HepG2 (cell line): Measurements from ENCODE around the gene OR4N2. TPM values are rescaled to one million over a fixed set of nuclear protein-coding genes. Genes with fewer than 3 reads are reported as not detected.
A peak's percentile ranks its signal among the peaks of the same experiment; 100 is the strongest.

ENCODE experiments used
- ATAC-seq: fragments of 200-7000 bp; cut with Tn5 transposase; 3 replicates; pipeline ENCODE4 v1.9.1; 2020; ENCODE audit warnings: mild to moderate bottlenecking, moderate library complexity
- BruUV-seq: library from RNA; stranded (reverse); fragments of 400-500 nt; replicated peaks from 2 replicates; lab custom pipeline; 2021; lab: Mats Ljungman, UMichigan
- CTCF ChIA-PET: fragments of 300-600 bp; formaldehyde crosslinking; extraction: SDS; loops from one replicate; lab custom pipeline; 2021; ENCODE audit warnings: low total read pairs, inconsistent platforms, low intra/inter-chr PET ratio; lab: Yijun Ruan, JAX
- POLR2A ChIA-PET: fragments of 350-600 bp; sonication (Branson Sonifier 250); formaldehyde crosslinking; loops from one replicate; lab custom pipeline; 2020; ENCODE audit warnings: antibody characterized with exemption, inconsistent platforms; lab: Yijun Ruan, JAX
- DNase-seq: peaks from one replicate; pipeline ENCODE4 v3.0.0-alpha.2; 2015; ENCODE audit warnings: low spot score
- FAIRE-seq: peaks from 3 replicates; lab custom pipeline; 2011; peaks lifted over from hg19 to GRCh38; lab: Jason Lieb, UNC
- H2AFZ ChIP-seq: one replicate; pipeline ENCODE4 v1.6.1; 2011; ENCODE audit warnings: low read length, inconsistent platforms
- H3K27ac ChIP-seq: fragments of 300-600 bp; 3 replicates; pipeline ENCODE4 v1.8.0; 2011; ENCODE audit warnings: mixed run types, mild to moderate bottlenecking, mixed read lengths, low read length, inconsistent platforms; ENCODE audit not compliant: insufficient read depth; ENCODE audit errors: extremely low read length
- H3K27me3 ChIP-seq, 2 experiments: fragments of 200-600 bp in 1 of 2; 2 replicates in 1 of 2; 3 replicates in 1 of 2; pipeline versions ENCODE4 v1.6.0 to v1.8.0; 2011; ENCODE audit warnings: low read length in 2 of 2, mild to moderate bottlenecking in 2 of 2, moderate library complexity in 2 of 2, inconsistent platforms in 1 of 2; ENCODE audit not compliant: insufficient read depth in 2 of 2, control insufficient read depth in 1 of 2
- H3K36me3 ChIP-seq, 2 experiments: fragments of 200-600 bp in 1 of 2; replicated peaks in 1 of 2; 2 replicates in 1 of 2; 3 replicates in 1 of 2; pipeline versions ENCODE4 v1.5.1 to v1.8.0; 2011; ENCODE audit warnings: low read length in 2 of 2, inconsistent platforms in 1 of 2; ENCODE audit not compliant: insufficient read depth in 2 of 2, control insufficient read depth in 1 of 2
- H3K4me1 ChIP-seq: 2 replicates; pipeline ENCODE4 v1.5.1; 2012; ENCODE audit warnings: low read length, inconsistent platforms; ENCODE audit not compliant: insufficient read depth
- H3K4me2 ChIP-seq: 2 replicates; pipeline ENCODE4 v1.6.0; 2011; ENCODE audit warnings: low read depth, low read length, inconsistent platforms
- H3K4me3 ChIP-seq, 3 experiments: fragments of 200-600 bp in 1 of 3; sonication (generic), shearing (Covaris generic) in 1 of 3; replicated peaks in 1 of 3; 2 replicates each; pipeline ENCODE4 v1.5.1; 2011 to 2016; ENCODE audit warnings: low read length in 3 of 3, inconsistent platforms in 2 of 3, low read depth in 2 of 3, mild to moderate bottlenecking in 2 of 3, control low read depth in 1 of 3, mixed read lengths in 1 of 3; ENCODE audit not compliant: insufficient read depth in 1 of 3
- H3K79me2 ChIP-seq: one replicate; pipeline ENCODE4 v1.6.1; 2011; ENCODE audit warnings: low read length, inconsistent platforms; ENCODE audit not compliant: insufficient read depth
- H3K9ac ChIP-seq: 2 replicates; pipeline ENCODE4 v1.6.0; 2011; ENCODE audit warnings: mild to moderate bottlenecking, low read depth, low read length, inconsistent platforms; ENCODE audit not compliant: insufficient read depth
- H3K9me3 ChIP-seq: 2 replicates; pipeline ENCODE4 v1.5.1; 2012; ENCODE audit warnings: mild to moderate bottlenecking, low read length
- H4K20me1 ChIP-seq: 2 replicates; pipeline ENCODE4 v1.6.0; 2011; ENCODE audit warnings: inconsistent platforms, mild to moderate bottlenecking, low read length, moderate library complexity; ENCODE audit not compliant: insufficient read depth
- ATF7-NPFF ChIP-seq: sonication (generic); formaldehyde crosslinking; IDR thresholded peaks from 2 replicates; pipeline ENCODE4 v1.8.1; 2023; ENCODE audit warnings: mild to moderate bottlenecking, low read depth, missing genetic modification reagents, moderate library complexity
- FOSL2 ChIP-seq: sonication (generic); formaldehyde crosslinking; IDR thresholded peaks from 2 replicates; pipeline ENCODE4 v1.4.0; 2020; ENCODE audit warnings: missing genetic modification reagents
- KDM2A ChIP-seq: sonication (generic); formaldehyde crosslinking; IDR thresholded peaks from 2 replicates; pipeline ENCODE4 v1.4.0; 2020; ENCODE audit warnings: low read depth, missing genetic modification reagents, borderline replicate concordance
- KLF12 ChIP-seq: sonication (generic); formaldehyde crosslinking; IDR thresholded peaks from 2 replicates; pipeline ENCODE4 v1.4.0; 2020; ENCODE audit warnings: missing genetic modification reagents, borderline replicate concordance
- NFYB ChIP-seq: sonication (generic); formaldehyde crosslinking; IDR thresholded peaks from 2 replicates; pipeline ENCODE4 v1.4.0; 2020; ENCODE audit warnings: missing genetic modification reagents
- PCBP2 ChIP-seq: fragments of 200-400 bp; formaldehyde crosslinking; optimal IDR thresholded peaks from 2 replicates; pipeline ENCODE3; 2018; ENCODE audit warnings: low read length, low read depth; ENCODE audit not compliant: poor library complexity, severe bottlenecking
- SMAD1 ChIP-seq: sonication (generic); formaldehyde crosslinking; IDR thresholded peaks from 2 replicates; pipeline ENCODE4 v1.4.0; 2020; ENCODE audit warnings: missing genetic modification reagents, low read depth, mild to moderate bottlenecking, borderline replicate concordance
- STAG1 ChIP-seq: sonication (generic); formaldehyde crosslinking; IDR thresholded peaks from 2 replicates; pipeline ENCODE4 v1.4.0; 2020; ENCODE audit warnings: missing genetic modification reagents
- TAF15 ChIP-seq: fragments of 200-400 bp; formaldehyde crosslinking; IDR thresholded peaks from one replicate; pipeline ENCODE4 v1.6.1; 2018; ENCODE audit warnings: mild to moderate bottlenecking, low read depth, low read length; ENCODE audit not compliant: poor library complexity, severe bottlenecking
- ZNF652 ChIP-seq: IDR thresholded peaks from 2 replicates; pipeline ENCODE4 v1.6.1; 2016; ENCODE audit warnings: low read depth, borderline replicate concordance
- ZNF737 ChIP-seq: sonication (generic); formaldehyde crosslinking; IDR thresholded peaks from 2 replicates; pipeline ENCODE4 v1.5.0; 2020; ENCODE audit warnings: missing genetic modification reagents, mild to moderate bottlenecking, borderline replicate concordance
- in situ Hi-C: cut with HindIII; loops from 2 replicates; pipeline ENCODE4 v1.10.0; 2017; ENCODE audit warnings: low pct_unique_long_range_greater_than_20kb; ENCODE audit not compliant: extremely low pct_ligation_motif_present
- intact Hi-C: fragments of 100-400 bp; cut with micrococcal nuclease; formaldehyde crosslinking; loops from one replicate; pipeline ENCODE4 v1.10.0; 2022; ENCODE audit not compliant: unreplicated experiment
- polyA plus RNA-seq, 8 experiments: library from polyadenylated mRNA; depleted of rRNA in 3 of 8; stranded (reverse) in 7 of 8; unstranded in 1 of 8; fragments of >200 nt; fragmentation: Illumina TruSeq in 4 of 8; extraction: Trizol in 4 of 8; gene quantifications; 2 replicates each; pipeline versions ENCODE4 v1.2.1 to v1.2.3, GENCODE V29; 2011 to 2016; ENCODE audit warnings: low read depth in 4 of 8, missing spikeins in 1 of 8, mixed read lengths in 1 of 8; ENCODE audit not compliant: insufficient read depth in 1 of 8
- total RNA-seq, 5 experiments: library from RNA; depleted of rRNA; stranded (reverse); fragments of >200 nt; fragmentation: Illumina TruSeq; extraction: Trizol; gene quantifications; 2 replicates each; pipeline ENCODE4 v1.2.3, GENCODE V29; 2016; ENCODE audit warnings: low read depth in 1 of 5
- TF ChIP-seq, protein P1 (sequence below): IDR thresholded peaks from 2 replicates; pipeline ENCODE4 v1.6.1; 2012; ENCODE audit warnings: low read depth, low read length, improper control_type of control experiment
- TF ChIP-seq, protein P2 (sequence below): sonication (generic); formaldehyde crosslinking; IDR thresholded peaks from 2 replicates; pipeline ENCODE4 v1.5.0; 2020; ENCODE audit warnings: mild to moderate bottlenecking, missing genetic modification reagents, moderate library complexity
- TF ChIP-seq, protein P3 (sequence below): sonication (generic); formaldehyde crosslinking; IDR thresholded peaks from 2 replicates; pipeline ENCODE4 v1.8.1; 2023; ENCODE audit warnings: missing genetic modification reagents, mild to moderate bottlenecking, borderline replicate concordance
- TF ChIP-seq, protein P4 (sequence below): sonication (generic); formaldehyde crosslinking; IDR thresholded peaks from 2 replicates; pipeline ENCODE4 v1.5.1; 2020; ENCODE audit warnings: mild to moderate bottlenecking, missing genetic modification reagents, borderline replicate concordance

Gene OR4N2
- total and polyA plus RNA-seq, 2 of the 13 experiments (the other 11 are each of a cell fraction or from before 2014, with no cell fraction given): not detected

DNA sequence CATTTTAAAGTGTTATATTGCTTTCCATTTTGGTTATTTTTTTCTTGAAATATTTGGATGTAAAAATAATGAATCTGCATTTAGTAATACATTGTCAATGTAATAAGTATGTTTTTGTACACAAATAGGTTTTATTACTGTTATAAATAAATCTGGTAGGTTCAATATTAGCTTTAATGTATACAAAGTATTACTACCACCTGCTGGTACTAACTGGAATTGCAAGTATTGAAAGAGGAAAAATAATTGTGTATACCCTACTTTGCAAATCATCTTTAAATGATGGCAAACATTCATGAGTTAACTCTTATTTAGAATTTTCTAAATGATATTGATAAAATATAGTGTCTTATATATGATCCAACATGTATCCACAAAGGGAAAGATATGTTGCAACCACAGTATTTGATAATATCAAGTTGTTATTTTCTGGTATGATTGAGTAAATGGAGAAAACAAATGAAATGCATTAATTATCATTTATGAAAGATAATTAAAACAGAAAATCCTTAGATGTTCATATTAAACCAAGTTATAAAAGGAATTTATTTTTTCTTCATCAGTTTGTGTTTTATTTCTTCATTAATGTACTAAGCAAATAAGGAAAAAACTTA, 74.6 kb downstream of the OR4N2 start:
- Histone ChIP-seq H2AFZ (no peak overlapping the region), H3K4me2 (no peak overlapping the region), H3K27ac (no peak overlapping the region), H3K36me3 (no peaks in the 10 kb centered on the region), H3K9me3 (no peaks in the 10 kb centered on the region)
- intact Hi-C loops: loop anchor here (10.0 kb wide), 1 partner anchor 47 kb away; the partner anchor contains the start of gene OR4K5
- TF ChIP-seq ATF7-NPFF (CRISPR knock-in tag): no peak
- TF ChIP-seq, protein P1, sequence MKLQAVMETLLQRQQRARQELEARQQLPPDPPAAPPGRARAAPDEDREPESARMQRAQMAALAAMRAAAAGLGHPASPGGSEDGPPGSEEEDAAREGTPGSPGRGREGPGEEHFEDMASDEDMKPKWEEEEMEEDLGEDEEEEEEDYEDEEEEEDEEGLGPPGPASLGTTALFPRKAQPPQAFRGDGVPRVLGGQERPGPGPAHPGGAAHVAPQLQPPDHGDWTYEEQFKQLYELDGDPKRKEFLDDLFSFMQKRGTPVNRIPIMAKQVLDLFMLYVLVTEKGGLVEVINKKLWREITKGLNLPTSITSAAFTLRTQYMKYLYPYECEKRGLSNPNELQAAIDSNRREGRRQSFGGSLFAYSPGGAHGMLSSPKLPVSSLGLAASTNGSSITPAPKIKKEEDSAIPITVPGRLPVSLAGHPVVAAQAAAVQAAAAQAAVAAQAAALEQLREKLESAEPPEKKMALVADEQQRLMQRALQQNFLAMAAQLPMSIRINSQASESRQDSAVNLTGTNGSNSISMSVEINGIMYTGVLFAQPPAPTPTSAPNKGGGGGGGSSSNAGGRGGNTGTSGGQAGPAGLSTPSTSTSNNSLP: peak; percentile 66; the same call in 1 of the 2 replicates
- TF ChIP-seq, protein P2, sequence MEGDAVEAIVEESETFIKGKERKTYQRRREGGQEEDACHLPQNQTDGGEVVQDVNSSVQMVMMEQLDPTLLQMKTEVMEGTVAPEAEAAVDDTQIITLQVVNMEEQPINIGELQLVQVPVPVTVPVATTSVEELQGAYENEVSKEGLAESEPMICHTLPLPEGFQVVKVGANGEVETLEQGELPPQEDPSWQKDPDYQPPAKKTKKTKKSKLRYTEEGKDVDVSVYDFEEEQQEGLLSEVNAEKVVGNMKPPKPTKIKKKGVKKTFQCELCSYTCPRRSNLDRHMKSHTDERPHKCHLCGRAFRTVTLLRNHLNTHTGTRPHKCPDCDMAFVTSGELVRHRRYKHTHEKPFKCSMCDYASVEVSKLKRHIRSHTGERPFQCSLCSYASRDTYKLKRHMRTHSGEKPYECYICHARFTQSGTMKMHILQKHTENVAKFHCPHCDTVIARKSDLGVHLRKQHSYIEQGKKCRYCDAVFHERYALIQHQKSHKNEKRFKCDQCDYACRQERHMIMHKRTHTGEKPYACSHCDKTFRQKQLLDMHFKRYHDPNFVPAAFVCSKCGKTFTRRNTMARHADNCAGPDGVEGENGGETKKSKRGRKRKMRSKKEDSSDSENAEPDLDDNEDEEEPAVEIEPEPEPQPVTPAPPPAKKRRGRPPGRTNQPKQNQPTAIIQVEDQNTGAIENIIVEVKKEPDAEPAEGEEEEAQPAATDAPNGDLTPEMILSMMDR (CRISPR knock-in tag): peak; percentile 44
- no peak for TF ChIP-seq NFYB
- no peak for TF ChIP-seq FOSL2 (CRISPR knock-in tag)
- no peak for TF ChIP-seq ZNF652 (CRISPR knock-in tag)
- TF ChIP-seq, protein P3, sequence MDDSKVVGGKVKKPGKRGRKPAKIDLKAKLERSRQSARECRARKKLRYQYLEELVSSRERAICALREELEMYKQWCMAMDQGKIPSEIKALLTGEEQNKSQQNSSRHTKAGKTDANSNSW (CRISPR knock-in tag): no peak
- TF ChIP-seq STAG1: peak; percentile 36; the same call in 1 of the 2 replicates
- TF ChIP-seq, protein P4, sequence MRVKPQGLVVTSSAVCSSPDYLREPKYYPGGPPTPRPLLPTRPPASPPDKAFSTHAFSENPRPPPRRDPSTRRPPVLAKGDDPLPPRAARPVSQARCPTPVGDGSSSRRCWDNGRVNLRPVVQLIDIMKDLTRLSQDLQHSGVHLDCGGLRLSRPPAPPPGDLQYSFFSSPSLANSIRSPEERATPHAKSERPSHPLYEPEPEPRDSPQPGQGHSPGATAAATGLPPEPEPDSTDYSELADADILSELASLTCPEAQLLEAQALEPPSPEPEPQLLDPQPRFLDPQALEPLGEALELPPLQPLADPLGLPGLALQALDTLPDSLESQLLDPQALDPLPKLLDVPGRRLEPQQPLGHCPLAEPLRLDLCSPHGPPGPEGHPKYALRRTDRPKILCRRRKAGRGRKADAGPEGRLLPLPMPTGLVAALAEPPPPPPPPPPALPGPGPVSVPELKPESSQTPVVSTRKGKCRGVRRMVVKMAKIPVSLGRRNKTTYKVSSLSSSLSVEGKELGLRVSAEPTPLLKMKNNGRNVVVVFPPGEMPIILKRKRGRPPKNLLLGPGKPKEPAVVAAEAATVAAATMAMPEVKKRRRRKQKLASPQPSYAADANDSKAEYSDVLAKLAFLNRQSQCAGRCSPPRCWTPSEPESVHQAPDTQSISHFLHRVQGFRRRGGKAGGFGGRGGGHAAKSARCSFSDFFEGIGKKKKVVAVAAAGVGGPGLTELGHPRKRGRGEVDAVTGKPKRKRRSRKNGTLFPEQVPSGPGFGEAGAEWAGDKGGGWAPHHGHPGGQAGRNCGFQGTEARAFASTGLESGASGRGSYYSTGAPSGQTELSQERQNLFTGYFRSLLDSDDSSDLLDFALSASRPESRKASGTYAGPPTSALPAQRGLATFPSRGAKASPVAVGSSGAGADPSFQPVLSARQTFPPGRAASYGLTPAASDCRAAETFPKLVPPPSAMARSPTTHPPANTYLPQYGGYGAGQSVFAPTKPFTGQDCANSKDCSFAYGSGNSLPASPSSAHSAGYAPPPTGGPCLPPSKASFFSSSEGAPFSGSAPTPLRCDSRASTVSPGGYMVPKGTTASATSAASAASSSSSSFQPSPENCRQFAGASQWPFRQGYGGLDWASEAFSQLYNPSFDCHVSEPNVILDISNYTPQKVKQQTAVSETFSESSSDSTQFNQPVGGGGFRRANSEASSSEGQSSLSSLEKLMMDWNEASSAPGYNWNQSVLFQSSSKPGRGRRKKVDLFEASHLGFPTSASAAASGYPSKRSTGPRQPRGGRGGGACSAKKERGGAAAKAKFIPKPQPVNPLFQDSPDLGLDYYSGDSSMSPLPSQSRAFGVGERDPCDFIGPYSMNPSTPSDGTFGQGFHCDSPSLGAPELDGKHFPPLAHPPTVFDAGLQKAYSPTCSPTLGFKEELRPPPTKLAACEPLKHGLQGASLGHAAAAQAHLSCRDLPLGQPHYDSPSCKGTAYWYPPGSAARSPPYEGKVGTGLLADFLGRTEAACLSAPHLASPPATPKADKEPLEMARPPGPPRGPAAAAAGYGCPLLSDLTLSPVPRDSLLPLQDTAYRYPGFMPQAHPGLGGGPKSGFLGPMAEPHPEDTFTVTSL: no peak
- no peak for TF ChIP-seq KLF12
- TF ChIP-seq ZNF737 (CRISPR knock-in tag): no peak
- TF ChIP-seq KDM2A (CRISPR knock-in tag): no peak
- no peak for TF ChIP-seq SMAD1 (CRISPR knock-in tag)
- no peak for TF ChIP-seq TAF15
- TF ChIP-seq PCBP2: no peak
- TF ChIP-seq, all 625 proteins: peak for 3
- DNase-seq (peak; percentile 30), ATAC-seq (no peak), FAIRE-seq (no peak)
- ChIA-PET POLR2A (no interaction called here), CTCF (interaction anchor here (1.2 kb wide), 1 partner anchor 369 kb away, joined by 3 read pairs; no protein-coding TSS in a partner anchor)
- no peaks in the 10 kb centered on the region for H3K79me2 ChIP-seq
- no TSS peak for BruUV-seq
- H3K27me3 ChIP-seq: no peaks in the 10 kb centered on the region
- H4K20me1 ChIP-seq: no peaks in the 10 kb centered on the region
- H3K9ac ChIP-seq: no peak overlapping the region
- H3K4me3 ChIP-seq: no peak overlapping the region
- in situ Hi-C loops: no loop called here
- peaks cover 8% of the 10 kb centered on the region; the same call in 1 of the 2 replicates for H3K4me1 ChIP-seq
